ENCODE data around the gene ZNF334. TPM values are rescaled to one million over a fixed set of nuclear protein-coding genes. Genes with fewer than 3 reads are reported as not detected.

ZNF334 gene
- total and polyA plus RNA-seq, 2 donors, result 3.8 to 9.3 TPM

DNA sequence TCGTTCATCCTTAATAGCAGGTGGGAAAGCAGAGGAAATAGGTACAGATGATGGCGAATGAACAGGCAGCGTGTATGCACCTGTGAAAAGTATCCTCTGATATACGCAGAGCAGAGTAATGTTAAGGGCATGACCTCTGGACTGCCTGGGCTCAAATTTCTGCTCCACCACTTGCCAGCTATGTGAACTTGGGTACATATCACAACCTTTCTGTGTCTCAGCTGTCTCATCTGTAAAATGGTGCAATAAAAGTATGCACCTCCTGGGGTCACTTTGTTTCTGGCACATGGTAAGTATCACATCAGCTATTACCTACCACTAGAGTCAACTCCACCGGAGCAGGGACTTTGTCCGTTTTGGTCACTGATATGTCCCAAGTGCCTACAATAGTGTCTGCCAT is 34.6 kb upstream of the ZNF334 start:
- Histone ChIP-seq H3K36me3 (ENCODE audit: control insufficient read depth in 2 of 2, insufficient read depth in 2 of 2, low read length in 1 of 2) (no peaks in the 10 kb centered on the region), H3K4me1 (ENCODE audit: control insufficient read depth in 2 of 2, insufficient read depth in 2 of 2, low read length in 2 of 2) (peaks cover 0 to 4% of the 10 kb centered on the region in 2 donors), H3K27ac (ENCODE audit: low read depth in 1 of 2, low read length in 1 of 2) (no peak overlapping the region), H3K4me3 (ENCODE audit: low read length in 2 of 2) (no peak overlapping the region), H3K9me3 (ENCODE audit: control insufficient read depth in 2 of 2, insufficient read depth in 1 of 2, low read length in 1 of 2) (no peaks in the 10 kb centered on the region), H3K27me3 (ENCODE audit: control insufficient read depth in 2 of 2, insufficient read depth in 1 of 2, low read length in 1 of 2) (peaks cover 0 to 3% of the 10 kb centered on the region in 2 donors)
- DNase-seq (ENCODE audit: low read depth in 6 of 9, low spot score in 9 of 9), result no peak
- 89% methylated on average over 6 of the region's 6 CpGs for WGBS

DNA sequence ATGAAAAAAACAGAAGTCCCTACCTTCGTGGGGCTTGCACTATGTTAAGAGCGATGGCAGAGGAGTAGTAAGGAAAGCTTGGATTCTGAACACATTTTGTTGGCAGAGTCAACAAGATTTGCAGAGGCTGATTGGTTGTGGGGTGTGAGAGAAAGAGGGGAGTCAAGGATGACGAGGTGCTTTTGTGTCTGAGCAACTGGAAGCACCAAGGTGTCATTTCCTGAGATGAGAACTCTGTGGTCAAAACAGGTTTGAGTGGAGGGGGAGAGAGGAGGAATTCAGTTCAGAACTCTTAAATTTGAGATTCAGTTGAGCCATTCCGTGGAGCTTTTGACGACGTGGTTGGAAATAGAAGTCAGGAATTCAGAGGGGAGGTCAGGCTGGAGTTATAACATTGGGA is 33.6 kb upstream of the ZNF334 start:
- Histone ChIP-seq H3K9me3 (ENCODE audit: control insufficient read depth in 2 of 2, insufficient read depth in 1 of 2, low read length in 1 of 2) (no peaks in the 10 kb centered on the region), H3K4me3 (ENCODE audit: low read length in 2 of 2) (no peak overlapping the region)
- WGBS, result 32% methylated on average over 6 of the region's 6 CpGs

DNA sequence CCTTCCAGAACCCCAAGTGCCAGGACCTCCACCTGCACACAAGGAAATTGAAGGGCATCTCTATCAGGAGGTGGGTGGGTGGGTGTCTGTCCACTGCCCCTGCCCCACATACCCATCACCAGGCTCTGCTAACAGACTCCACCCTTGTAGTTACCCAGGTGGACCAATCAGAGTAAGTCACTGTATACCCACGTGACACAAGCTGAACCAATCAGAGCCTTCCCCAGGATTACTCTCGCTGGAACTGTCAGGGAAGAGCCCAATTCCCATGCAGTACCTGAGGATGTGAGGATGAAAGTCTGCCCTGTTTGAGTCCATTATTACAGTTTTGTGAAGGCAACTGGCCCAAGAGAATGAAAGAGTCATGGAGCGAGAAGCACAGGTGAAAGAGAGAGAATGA is 32.9 kb upstream of the ZNF334 start:
- H3K4me1 ChIP-seq (ENCODE audit: control insufficient read depth in 2 of 2, insufficient read depth in 2 of 2, low read length in 2 of 2), result no peaks in the 10 kb centered on the region
- no peak overlapping the region for H3K4me3 ChIP-seq (ENCODE audit: low read length in 2 of 2)
- WGBS, result 97% methylated on average over 3 of the region's 3 CpGs
- no peak for DNase-seq (ENCODE audit: low read depth in 6 of 9, low spot score in 9 of 9)
- H3K36me3 ChIP-seq (ENCODE audit: control insufficient read depth in 2 of 2, insufficient read depth in 2 of 2, low read length in 1 of 2), result no peaks in the 10 kb centered on the region
- peaks cover 0 to 9% of the 10 kb centered on the region in 2 donors for H3K27me3 ChIP-seq (ENCODE audit: control insufficient read depth in 2 of 2, insufficient read depth in 1 of 2, low read length in 1 of 2)
- no peak overlapping the region for H3K27ac ChIP-seq (ENCODE audit: low read depth in 1 of 2, low read length in 1 of 2)
- H3K9me3 ChIP-seq (ENCODE audit: control insufficient read depth in 2 of 2, insufficient read depth in 1 of 2, low read length in 1 of 2), result no peaks in the 10 kb centered on the region

More for the DNA sequence above, 33.6 kb upstream of the ZNF334 start:
- H3K27me3 ChIP-seq (ENCODE audit: control insufficient read depth in 2 of 2, insufficient read depth in 1 of 2, low read length in 1 of 2), result peaks cover 0 to 3% of the 10 kb centered on the region in 2 donors
- H3K27ac ChIP-seq (ENCODE audit: low read depth in 1 of 2, low read length in 1 of 2), result no peak overlapping the region
- no peak for DNase-seq (ENCODE audit: low read depth in 6 of 9, low spot score in 9 of 9)
- H3K4me1 ChIP-seq (ENCODE audit: control insufficient read depth in 2 of 2, insufficient read depth in 2 of 2, low read length in 2 of 2), result no peaks in the 10 kb centered on the region
- no peaks in the 10 kb centered on the region for H3K36me3 ChIP-seq (ENCODE audit: control insufficient read depth in 2 of 2, insufficient read depth in 2 of 2, low read length in 1 of 2)

DNA sequence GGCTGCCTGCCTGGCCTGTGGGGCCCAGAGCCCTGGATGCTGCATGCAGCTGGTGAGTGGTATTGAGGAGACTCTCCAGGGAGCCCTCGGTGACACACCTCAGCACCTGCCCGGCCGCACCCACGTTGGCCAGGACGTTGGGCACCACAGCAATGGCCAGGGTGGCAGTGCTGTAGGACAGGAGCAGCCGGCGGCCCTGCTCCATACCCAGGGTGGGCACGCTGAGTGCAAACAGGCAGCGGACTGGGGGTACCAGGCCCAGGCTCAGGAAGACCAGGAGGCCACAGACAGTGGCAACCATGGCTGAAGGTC is 32.4 kb upstream of the ZNF334 start:
- WGBS, result 95% methylated on average over 9 of the region's 9 CpGs
- no peaks in the 10 kb centered on the region for H3K36me3 ChIP-seq (ENCODE audit: control insufficient read depth in 2 of 2, insufficient read depth in 2 of 2, low read length in 1 of 2)
- no peaks in the 10 kb centered on the region for H3K9me3 ChIP-seq (ENCODE audit: control insufficient read depth in 2 of 2, insufficient read depth in 1 of 2, low read length in 1 of 2)
- no peak overlapping the region for H3K27ac ChIP-seq (ENCODE audit: low read depth in 1 of 2, low read length in 1 of 2)
- no peak for DNase-seq (ENCODE audit: low read depth in 6 of 9, low spot score in 9 of 9)
- no peaks in the 10 kb centered on the region for H3K4me1 ChIP-seq (ENCODE audit: control insufficient read depth in 2 of 2, insufficient read depth in 2 of 2, low read length in 2 of 2)
- H3K4me3 ChIP-seq (ENCODE audit: low read length in 2 of 2), result no peak overlapping the region
- H3K27me3 ChIP-seq (ENCODE audit: control insufficient read depth in 2 of 2, insufficient read depth in 1 of 2, low read length in 1 of 2), result peaks cover 0 to 10% of the 10 kb centered on the region in 2 donors

DNA sequence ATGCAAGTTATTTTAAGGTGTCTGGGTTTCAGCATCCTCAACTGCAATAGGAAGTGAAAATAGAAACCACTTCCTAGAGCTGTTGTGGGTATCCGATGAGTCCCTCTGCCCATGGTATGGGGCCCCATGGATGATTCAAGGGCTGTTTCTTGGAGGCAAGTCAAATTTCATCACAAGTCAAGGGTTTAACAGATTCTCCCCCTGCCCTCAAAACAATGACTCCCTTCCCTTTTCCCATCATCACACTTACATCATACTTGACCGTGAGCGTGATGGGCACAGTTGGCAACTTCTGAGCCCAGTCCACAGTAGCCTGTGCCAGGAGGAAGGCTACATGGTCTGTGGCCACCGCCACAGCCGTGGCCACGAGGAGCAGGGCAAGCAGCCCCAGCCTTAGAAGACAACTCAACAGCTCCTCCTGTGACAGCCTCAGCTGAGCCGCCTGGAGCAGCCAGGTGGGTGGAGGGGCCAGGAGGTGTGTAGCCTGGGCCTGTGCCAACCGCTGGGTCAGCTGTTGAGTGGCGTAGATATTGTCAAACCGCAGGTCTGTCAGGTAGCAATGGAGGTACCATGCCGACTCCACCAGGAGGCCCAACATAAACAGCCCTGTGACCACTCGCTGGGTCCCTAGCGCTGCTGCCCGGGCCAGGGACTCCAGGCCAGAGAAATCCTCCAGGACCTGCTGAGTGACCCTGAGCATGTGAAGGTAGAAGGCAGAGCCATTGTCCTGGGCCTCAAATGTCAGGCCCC is 31.9 kb upstream of the ZNF334 start:
- Histone ChIP-seq H3K4me3 (ENCODE audit: low read length in 2 of 2) (no peak overlapping the region), H3K27me3 (ENCODE audit: control insufficient read depth in 2 of 2, insufficient read depth in 1 of 2, low read length in 1 of 2) (peaks cover 0 to 8% of the 10 kb centered on the region in 2 donors), H3K36me3 (ENCODE audit: control insufficient read depth in 2 of 2, insufficient read depth in 2 of 2, low read length in 1 of 2) (no peaks in the 10 kb centered on the region), H3K27ac (ENCODE audit: low read depth in 1 of 2, low read length in 1 of 2) (no peak overlapping the region), H3K9me3 (ENCODE audit: control insufficient read depth in 2 of 2, insufficient read depth in 1 of 2, low read length in 1 of 2) (no peaks in the 10 kb centered on the region), H3K4me1 (ENCODE audit: control insufficient read depth in 2 of 2, insufficient read depth in 2 of 2, low read length in 2 of 2) (no peaks in the 10 kb centered on the region)
- peak in 1 of 9 donors; percentile 25 for DNase-seq (ENCODE audit: low read depth in 6 of 9, low spot score in 9 of 9)
- WGBS, result 51% methylated on average over 14 of the region's 14 CpGs

DNA sequence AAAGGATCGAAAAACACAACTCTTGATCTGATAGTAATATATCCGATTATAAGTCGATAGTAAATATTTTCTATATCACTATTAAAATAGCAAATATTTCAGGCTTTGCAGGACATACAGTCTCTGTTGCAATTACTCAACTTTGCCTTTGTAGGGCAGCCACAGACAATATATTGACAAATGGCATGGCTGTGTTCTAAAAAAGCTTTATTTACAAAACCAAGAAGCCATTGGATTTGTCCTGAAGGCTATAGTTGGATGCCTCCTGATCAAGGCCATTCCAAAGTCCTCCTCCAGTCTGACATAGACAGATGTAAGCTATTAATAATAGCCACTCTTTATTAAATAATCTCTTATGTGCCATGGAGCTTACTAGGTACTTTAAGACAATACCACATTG is 31.2 kb upstream of the ZNF334 start:
- H3K4me1 ChIP-seq (ENCODE audit: control insufficient read depth in 2 of 2, insufficient read depth in 2 of 2, low read length in 2 of 2), result no peaks in the 10 kb centered on the region
- H3K27ac ChIP-seq (ENCODE audit: low read depth in 1 of 2, low read length in 1 of 2), result no peak overlapping the region
- H3K36me3 ChIP-seq (ENCODE audit: control insufficient read depth in 2 of 2, insufficient read depth in 2 of 2, low read length in 1 of 2), result no peaks in the 10 kb centered on the region
- no peak overlapping the region for H3K4me3 ChIP-seq (ENCODE audit: low read length in 2 of 2)
- H3K9me3 ChIP-seq (ENCODE audit: control insufficient read depth in 2 of 2, insufficient read depth in 1 of 2, low read length in 1 of 2), result no peaks in the 10 kb centered on the region
- H3K27me3 ChIP-seq (ENCODE audit: control insufficient read depth in 2 of 2, insufficient read depth in 1 of 2, low read length in 1 of 2), result peaks cover 0 to 8% of the 10 kb centered on the region in 2 donors
- 96% methylated on average over 3 of the region's 3 CpGs for WGBS
- no peak for DNase-seq (ENCODE audit: low read depth in 6 of 9, low spot score in 9 of 9)

DNA sequence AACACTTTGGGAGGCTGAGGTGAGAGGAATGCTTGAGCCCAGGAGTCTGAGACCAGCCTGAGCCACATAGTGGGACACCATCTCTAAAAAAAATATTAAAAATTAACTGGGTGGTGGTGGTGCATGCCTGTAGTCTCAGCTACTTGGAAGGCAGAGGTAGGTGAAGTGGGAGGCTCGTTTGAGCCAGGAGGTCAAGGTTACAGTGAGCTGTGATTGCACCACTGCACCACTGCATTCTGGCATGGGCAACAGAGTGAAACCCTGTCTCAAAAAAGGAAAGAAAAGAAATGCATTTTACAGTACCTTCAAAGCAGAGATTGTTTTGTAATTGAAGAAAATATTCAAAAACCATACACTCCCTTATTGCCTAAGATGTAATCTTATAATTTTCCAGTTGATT is 30.6 kb upstream of the ZNF334 start:
- H3K9me3 ChIP-seq (ENCODE audit: control insufficient read depth in 2 of 2, insufficient read depth in 1 of 2, low read length in 1 of 2), result no peaks in the 10 kb centered on the region
- peaks cover 0 to 8% of the 10 kb centered on the region in 2 donors for H3K27me3 ChIP-seq (ENCODE audit: control insufficient read depth in 2 of 2, insufficient read depth in 1 of 2, low read length in 1 of 2)
- no peak overlapping the region for H3K4me3 ChIP-seq (ENCODE audit: low read length in 2 of 2)
- DNase-seq (ENCODE audit: low read depth in 6 of 9, low spot score in 9 of 9), result no peak
- WGBS, result 81% methylated on average over 1 of the region's 1 CpG
- H3K27ac ChIP-seq (ENCODE audit: low read depth in 1 of 2, low read length in 1 of 2), result no peak overlapping the region
- no peaks in the 10 kb centered on the region for H3K36me3 ChIP-seq (ENCODE audit: control insufficient read depth in 2 of 2, insufficient read depth in 2 of 2, low read length in 1 of 2)
- no peaks in the 10 kb centered on the region for H3K4me1 ChIP-seq (ENCODE audit: control insufficient read depth in 2 of 2, insufficient read depth in 2 of 2, low read length in 2 of 2)

DNA sequence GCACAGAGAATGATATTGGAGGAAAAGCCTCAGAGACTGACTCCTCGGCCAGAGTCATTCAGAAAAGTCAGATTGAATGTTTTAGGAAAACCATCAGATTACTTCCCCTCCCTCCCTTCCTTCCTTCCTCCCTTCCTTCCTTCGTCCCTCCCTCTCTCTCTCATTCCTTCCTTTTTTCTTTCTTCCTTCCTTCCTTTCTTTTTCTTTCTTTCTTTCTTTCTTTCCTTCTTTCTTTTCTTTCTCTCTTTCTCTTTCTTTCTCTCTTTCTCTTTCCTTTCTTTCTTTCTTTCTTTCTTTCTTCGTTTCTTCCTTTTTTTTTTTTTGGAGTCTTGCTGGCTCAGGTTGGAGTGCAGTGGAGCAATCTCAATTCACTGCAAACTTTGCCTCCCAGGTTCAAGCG is 29.7 kb upstream of the ZNF334 start:
- Histone ChIP-seq H3K9me3 (ENCODE audit: control insufficient read depth in 2 of 2, insufficient read depth in 1 of 2, low read length in 1 of 2) (no peaks in the 10 kb centered on the region), H3K27ac (ENCODE audit: low read depth in 1 of 2, low read length in 1 of 2) (no peak overlapping the region), H3K27me3 (ENCODE audit: control insufficient read depth in 2 of 2, insufficient read depth in 1 of 2, low read length in 1 of 2) (peaks cover 0 to 8% of the 10 kb centered on the region in 2 donors), H3K36me3 (ENCODE audit: control insufficient read depth in 2 of 2, insufficient read depth in 2 of 2, low read length in 1 of 2) (no peaks in the 10 kb centered on the region), H3K4me1 (ENCODE audit: control insufficient read depth in 2 of 2, insufficient read depth in 2 of 2, low read length in 2 of 2) (no peaks in the 10 kb centered on the region), H3K4me3 (ENCODE audit: low read length in 2 of 2) (no peak overlapping the region)
- WGBS, result 93% methylated on average over 4 of the region's 4 CpGs
- DNase-seq (ENCODE audit: low read depth in 6 of 9, low spot score in 9 of 9), result no peak

DNA sequence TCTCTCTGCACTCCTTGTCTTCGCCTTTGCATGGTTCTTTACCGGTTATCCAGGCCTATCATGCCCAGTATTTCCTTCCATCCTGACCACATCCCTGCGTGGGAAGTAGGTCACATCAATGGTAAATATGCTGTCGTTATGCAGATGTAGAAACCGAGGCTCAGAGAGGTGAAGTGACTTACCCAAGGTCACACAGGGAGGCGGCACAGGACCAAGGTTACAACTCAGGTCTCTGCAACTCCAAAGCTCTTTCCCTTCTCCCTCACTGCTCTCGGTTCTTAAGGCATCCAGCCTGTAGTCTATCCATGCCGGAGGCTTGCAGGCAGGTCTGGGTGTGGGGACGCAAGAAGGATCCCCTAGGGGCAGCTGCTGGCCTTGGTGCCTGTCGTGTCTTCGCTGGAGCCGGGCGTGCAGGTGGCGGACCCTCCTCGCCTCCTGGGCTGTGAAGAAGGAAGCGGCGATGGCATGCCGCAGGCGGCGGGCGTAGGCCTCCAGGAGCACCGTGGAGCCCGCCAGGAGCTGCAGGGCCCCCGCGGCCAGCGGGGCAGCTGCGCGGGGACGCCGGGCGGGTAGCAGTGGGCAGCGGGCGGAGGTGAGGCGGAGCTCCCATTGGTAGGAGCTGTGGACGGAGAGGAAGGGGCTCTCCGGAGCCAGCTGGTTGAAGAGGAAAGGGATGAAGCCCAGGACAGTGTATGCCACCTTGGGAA is 28.0 kb upstream of the ZNF334 start:
- H3K27me3 ChIP-seq (ENCODE audit: control insufficient read depth in 2 of 2, insufficient read depth in 1 of 2, low read length in 1 of 2), result peaks cover 0 to 8% of the 10 kb centered on the region in 2 donors
- 82% methylated on average over 36 of the region's 36 CpGs for WGBS
- no peaks in the 10 kb centered on the region for H3K4me1 ChIP-seq (ENCODE audit: control insufficient read depth in 2 of 2, insufficient read depth in 2 of 2, low read length in 2 of 2)
- no peaks in the 10 kb centered on the region for H3K36me3 ChIP-seq (ENCODE audit: control insufficient read depth in 2 of 2, insufficient read depth in 2 of 2, low read length in 1 of 2)
- H3K9me3 ChIP-seq (ENCODE audit: control insufficient read depth in 2 of 2, insufficient read depth in 1 of 2, low read length in 1 of 2), result no peaks in the 10 kb centered on the region
- no peak overlapping the region for H3K27ac ChIP-seq (ENCODE audit: low read depth in 1 of 2, low read length in 1 of 2)
- DNase-seq (ENCODE audit: low read depth in 6 of 9, low spot score in 9 of 9), result no peak
- H3K4me3 ChIP-seq (ENCODE audit: low read length in 2 of 2), result no peak overlapping the region

Measured in thymus (tissue), 11 donors.